Spleen (tissue), 13 donors: ENCODE results near the gene VSNL1. TPM values are rescaled to one million over a fixed set of nuclear protein-coding genes. Genes with fewer than 3 reads are reported as not detected.

Source experiments
- DNase-seq: peaks from one replicate; pipeline ENCODE4 v3.0.0-alpha.2; 2020
- H3K27ac ChIP-seq, 8 donors: fragments of 200-600 bp; sonication (generic) in 7 of 8; 1 replicate in 4 of 8; 2 replicates in 4 of 8; pipeline versions ENCODE4 v1.5.0 to v1.8.0; 2016 to 2021; ENCODE audit warnings: inconsistent platforms in 4 of 8, mild to moderate bottlenecking in 4 of 8, moderate library complexity in 1 of 8
- H3K27me3 ChIP-seq, 7 donors: fragments of 200-600 bp; sonication (generic) in 6 of 7; replicated peaks in 1 of 7; 1 replicate in 4 of 7; 2 replicates in 3 of 7; pipeline versions ENCODE4 v1.5.0 to v1.8.0; 2016 to 2021; ENCODE audit warnings: inconsistent platforms in 3 of 7, mild to moderate bottlenecking in 1 of 7
- H3K36me3 ChIP-seq, 6 donors: fragments of 200-600 bp; sonication (generic) in 5 of 6; 1 replicate in 4 of 6; 2 replicates in 2 of 6; pipeline versions ENCODE4 v1.5.0 to v1.8.0; 2016 to 2021; ENCODE audit warnings: inconsistent platforms in 2 of 6
- H3K4me1 ChIP-seq, 6 donors: fragments of 200-600 bp; sonication (generic) in 5 of 6; 1 replicate in 3 of 6; 2 replicates in 3 of 6; pipeline versions ENCODE4 v1.5.0 to v1.8.0; 2016 to 2021; ENCODE audit warnings: inconsistent platforms in 3 of 6
- H3K4me3 ChIP-seq, 8 donors: fragments of 200-600 bp; sonication (generic) in 7 of 8; 1 replicate in 4 of 8; 2 replicates in 4 of 8; pipeline versions ENCODE4 v1.5.0 to v1.8.0; 2016 to 2021; ENCODE audit warnings: inconsistent platforms in 4 of 8, mild to moderate bottlenecking in 4 of 8, moderate library complexity in 2 of 8
- H3K9me3 ChIP-seq, 8 donors: fragments of 200-600 bp; sonication (generic) in 7 of 8; 1 replicate in 4 of 8; 2 replicates in 4 of 8; pipeline versions ENCODE4 v1.5.0 to v1.8.0; 2016 to 2021; ENCODE audit warnings: inconsistent platforms in 4 of 8
- CTCF ChIP-seq, 11 experiments: fragments of 200-600 bp in 7 of 11; fragments of 450-650 bp in 4 of 11; sonication (generic) in 4 of 11; IDR thresholded peaks in 8 of 11; conservative IDR thresholded peaks in 3 of 11; 1 replicate in 7 of 11; 2 replicates in 4 of 11; pipeline versions ENCODE4 v1.4.0 to v1.8.0; 2016 to 2021; ENCODE audit warnings: antibody characterized with exemption in 11 of 11, inconsistent platforms in 4 of 11, mild to moderate bottlenecking in 1 of 11
- POLR2A ChIP-seq, 3 donors: fragments of 450-650 bp; IDR thresholded peaks; one replicate each; pipeline ENCODE4 v1.5.1; 2017; ENCODE audit warnings: antibody characterized with exemption in 3 of 3, mild to moderate bottlenecking in 1 of 3
- POLR2AphosphoS5 ChIP-seq, 3 donors: sonication (generic); formaldehyde crosslinking; IDR thresholded peaks; one replicate each; pipeline ENCODE4 v1.5.1; 2017; ENCODE audit warnings: antibody characterized with exemption in 3 of 3
- WGBS, 5 donors: extraction: QIAGEN DNeasy Blood & Tissue Kit in 3 of 5; methylation state at CpG; one replicate each; pipeline versions ENCODE4 v1.1.5 to v1.1.7; 2013 to 2018; 5-methylcytosine and 5-hydroxymethylcytosine counted together
- intact Hi-C: fragments of 100-400 bp; cut with DNase I; formaldehyde crosslinking; loops from one replicate; pipeline ENCODE4 v1.15.0; 2023; ENCODE audit warnings: low total_unique reads
- long read RNA-seq, 2 donors: transcript quantifications; one replicate each; lab custom pipeline, GENCODE V29; 2026
- polyA plus RNA-seq, 3 donors: library from polyadenylated mRNA; stranded (reverse); fragments of 200-250 nt; gene quantifications; one replicate each; pipeline ENCODE4 v1.2.1, GENCODE V29; 2013
- total RNA-seq, 7 donors: library from RNA; depleted of rRNA in 3 of 7; stranded (reverse); fragments of >200 nt in 3 of 7; fragmentation: NEBNext Ultra II Directional in 4 of 7; extraction: Animal tissue kit (Norgen Biotek cat#: 25700) in 4 of 7; gene quantifications; one replicate each; pipeline versions ENCODE4 v1.1.0 to v1.2.1, GENCODE V29; 2016 to 2021
- donor health status: healthy with polysubstance abuse.
- donor health status: DM: no; HTN: no; CAD: no; lungs with moderate emphysema.
- donor health status: DM: no; HTN: no; CAD: no.
- donor health status: Bipolar disorder and iron deficiency.
- donor health status: healthy.
- donor health status: DM: no; HTN: no; CAD: no.
- donor health status: DM: yes; HTN: yes; CAD: no.

VSNL1 gene
- not detected for total RNA-seq
- polyA plus RNA-seq: under 1 TPM in 2 of 3 donors, not detected in 1; 0.06 to 0.16 TPM
- long read RNA-seq, donor 1: 0 reads
- long read RNA-seq, donor 2, partial matches to known transcripts: 0 of 2 reads
- long read RNA-seq, donor 2, other reads (novel, unspliced or antisense): 0 of 2 reads

- TF ChIP-seq CTCF (IDR thresholded peaks at IDR 0.05 in 8 of 11, conservative IDR thresholded peaks at IDR 0.05 in 3 of 11) (no peak), POLR2AphosphoS5 (IDR thresholded peaks at IDR 0.05) (peak in 1 of 3 donors; percentile 9), POLR2A (IDR thresholded peaks at IDR 0.05) (no peak)
- peak within 1 kb of the TSS; percentile 7 to 63 (median 38) for H3K4me3 ChIP-seq
- peak; percentile 67 for DNase-seq
- peaks cover 5 to 32% (median 29%) of the 10 kb centered on the region in 6 donors for H3K4me1 ChIP-seq
- no peaks in the 10 kb centered on the region for H3K9me3 ChIP-seq
- peaks cover 0 to 100% (median 64%) of the 10 kb centered on the region in 7 donors for H3K27me3 ChIP-seq
- H3K36me3 ChIP-seq: no peaks in the 10 kb centered on the region
- WGBS, 5 donors: 2 to 4% (median 2%) methylated on average over 39 to 43 of the region's 43 CpGs
- intact Hi-C loops: no loop called here
- peak within 1 kb of the TSS in 1 of 8 donors; percentile 14 for H3K27ac ChIP-seq
Observed at GRCh38 chr2:17540093-17540812, at the start of gene VSNL1. TSS of gene VSNL1 (plus strand) at chr2:17540696. CDS start at chr2:17592075, 51,379 bp downstream.

- Histone ChIP-seq H3K4me3 (no peak overlapping the region), H3K36me3 (no peaks in the 10 kb centered on the region), H3K27ac (no peak overlapping the region), H3K4me1 (no peaks in the 10 kb centered on the region), H3K27me3 (no peaks in the 10 kb centered on the region), H3K9me3 (no peaks in the 10 kb centered on the region)
- WGBS, 5 donors: 5 to 18% (median 9%) methylated on average over 1 of the region's 1 CpG
- TF ChIP-seq POLR2AphosphoS5 (IDR thresholded peaks at IDR 0.05): no peak
- TF ChIP-seq CTCF (IDR thresholded peaks at IDR 0.05 in 8 of 11, conservative IDR thresholded peaks at IDR 0.05 in 3 of 11): no peak
- no peak for TF ChIP-seq POLR2A (IDR thresholded peaks at IDR 0.05)
- intact Hi-C loops: no loop called here
- DNase-seq: no peak
Observed at GRCh38 chr2:17495590-17495989, 44.9 kb upstream of the VSNL1 start.

- Histone ChIP-seq H3K27me3 (no peaks in the 10 kb centered on the region), H3K27ac (no peak overlapping the region), H3K36me3 (no peaks in the 10 kb centered on the region), H3K4me3 (no peak overlapping the region), H3K9me3 (no peaks in the 10 kb centered on the region), H3K4me1 (no peaks in the 10 kb centered on the region)
- no peak for TF ChIP-seq POLR2A (IDR thresholded peaks at IDR 0.05)
- TF ChIP-seq POLR2AphosphoS5 (IDR thresholded peaks at IDR 0.05): no peak
- no peak for TF ChIP-seq CTCF (IDR thresholded peaks at IDR 0.05 in 8 of 11, conservative IDR thresholded peaks at IDR 0.05 in 3 of 11)
- intact Hi-C loops: no loop called here
- DNase-seq: no peak
- WGBS, 5 donors: 25 to 52% (median 36%) methylated on average over 1 of the region's 1 CpG
Observed at GRCh38 chr2:17497718-17498117, 42.8 kb upstream of the VSNL1 start.
